H9 (cell line): ENCODE data around the gene FAM83E. TPM values are rescaled to one million over a fixed set of nuclear protein-coding genes. Genes with fewer than 3 reads are reported as not detected.

Source experiments
- DNase-seq: peaks from one replicate; pipeline ENCODE4 v3.0.0-alpha.2; 2017
- H2AFZ ChIP-seq: one replicate; pipeline ENCODE4 v1.6.1; 2013; ENCODE audit warnings: mild to moderate bottlenecking, low read length, control low read depth, moderate library complexity
- H2AK5ac ChIP-seq: 2 replicates; pipeline ENCODE4 v1.6.1; 2013; ENCODE audit warnings: low read length, control low read depth, mixed read lengths; ENCODE audit not compliant: insufficient read length
- H2BK120ac ChIP-seq: one replicate; pipeline ENCODE4 v1.6.1; 2013; ENCODE audit warnings: low read depth, mild to moderate bottlenecking, low read length, control low read depth, inconsistent platforms; ENCODE audit not compliant: poor library complexity, severe bottlenecking
- H2BK12ac ChIP-seq: 2 replicates; pipeline ENCODE4 v1.6.1; 2013; ENCODE audit warnings: low read length, control low read depth, mixed read lengths, low read depth; ENCODE audit not compliant: insufficient read length
- H2BK15ac ChIP-seq: 2 replicates; pipeline ENCODE4 v1.6.1; 2013; ENCODE audit warnings: low read depth, low read length, control low read depth
- H2BK20ac ChIP-seq: one replicate; pipeline ENCODE4 v1.6.1; 2013; ENCODE audit warnings: low read depth, mild to moderate bottlenecking, low read length, control low read depth, inconsistent platforms; ENCODE audit not compliant: poor library complexity, severe bottlenecking
- H2BK5ac ChIP-seq: 2 replicates; pipeline ENCODE4 v1.6.1; 2013; ENCODE audit warnings: low read length, control low read depth, mixed read lengths; ENCODE audit not compliant: insufficient read length
- H3K14ac ChIP-seq: 2 replicates; pipeline ENCODE4 v1.6.1; 2013; ENCODE audit warnings: low read length, control low read depth; ENCODE audit not compliant: insufficient read depth
- H3K18ac ChIP-seq: 2 replicates; pipeline ENCODE4 v1.6.1; 2013; ENCODE audit warnings: low read depth, mild to moderate bottlenecking, mixed read lengths, low read length, control low read depth; ENCODE audit not compliant: insufficient read length
- H3K23ac ChIP-seq: 2 replicates; pipeline ENCODE4 v1.6.1; 2013; ENCODE audit warnings: low read length, control low read depth, mixed read lengths, low read depth; ENCODE audit not compliant: insufficient read length
- H3K23me2 ChIP-seq: 2 replicates; pipeline ENCODE4 v1.6.1; 2013; ENCODE audit warnings: low read depth, mild to moderate bottlenecking, mixed read lengths, low read length, control low read depth; ENCODE audit not compliant: insufficient read length, poor library complexity, severe bottlenecking
- H3K27ac ChIP-seq: 2 replicates; pipeline ENCODE4 v1.5.1; 2013; ENCODE audit warnings: low read length, control low read depth, mixed read lengths, low read depth; ENCODE audit not compliant: insufficient read length
- H3K27me3 ChIP-seq: 2 replicates; pipeline ENCODE4 v1.6.1; 2013; ENCODE audit warnings: low read length, control low read depth, inconsistent platforms; ENCODE audit not compliant: insufficient read depth
- H3K4ac ChIP-seq: 2 replicates; pipeline ENCODE4 v1.6.1; 2013; ENCODE audit warnings: low read depth, mild to moderate bottlenecking, control low read depth, inconsistent platforms, low read length, moderate library complexity
- H3K4me1 ChIP-seq: 2 replicates; pipeline ENCODE4 v1.6.1; 2013; ENCODE audit warnings: low read length, control low read depth, inconsistent platforms; ENCODE audit not compliant: insufficient read depth
- H3K4me2 ChIP-seq: 2 replicates; pipeline ENCODE4 v1.6.1; 2013; ENCODE audit warnings: low read length, control low read depth, mixed read lengths; ENCODE audit not compliant: insufficient read length, insufficient read depth
- H3K56ac ChIP-seq: 2 replicates; pipeline ENCODE4 v1.6.1; 2013; ENCODE audit warnings: low read depth, mild to moderate bottlenecking, mixed read lengths, low read length, control low read depth; ENCODE audit not compliant: insufficient read length
- H3K79me1 ChIP-seq: 2 replicates; pipeline ENCODE4 v1.6.1; 2013; ENCODE audit warnings: low read depth, mild to moderate bottlenecking, moderate library complexity, low read length, control low read depth, inconsistent platforms; ENCODE audit not compliant: insufficient read depth, poor library complexity, severe bottlenecking
- H3K79me2 ChIP-seq: 2 replicates; pipeline ENCODE4 v1.6.1; 2013; ENCODE audit warnings: low read length, control low read depth, inconsistent platforms; ENCODE audit not compliant: insufficient read depth
- H3K9ac ChIP-seq: 2 replicates; pipeline ENCODE4 v1.6.1; 2013; ENCODE audit warnings: low read length, control low read depth, mixed read lengths; ENCODE audit not compliant: insufficient read length; ENCODE audit errors: extremely low read depth
- H3K9me3 ChIP-seq: one replicate; pipeline ENCODE4 v1.6.1; 2013; ENCODE audit warnings: low read depth, low read length, inconsistent platforms; ENCODE audit not compliant: control insufficient read depth
- H3T11ph ChIP-seq: one replicate; pipeline ENCODE4 v1.6.1; 2013; ENCODE audit warnings: mild to moderate bottlenecking, low read length, control low read depth, inconsistent platforms
- H4K20me1 ChIP-seq: one replicate; pipeline ENCODE4 v1.6.1; 2013; ENCODE audit not compliant: control insufficient read depth, insufficient read length, insufficient read depth
- H4K5ac ChIP-seq: 2 replicates; pipeline ENCODE4 v1.6.1; 2013; ENCODE audit warnings: low read depth, mild to moderate bottlenecking, mixed read lengths, low read length, control low read depth; ENCODE audit not compliant: insufficient read length
- H4K8ac ChIP-seq: replicated peaks from 2 replicates; pipeline ENCODE4 v1.6.1; 2013; ENCODE audit warnings: low read length, control low read depth, mixed read lengths, low read depth; ENCODE audit not compliant: insufficient read length
- H4K91ac ChIP-seq: 2 replicates; pipeline ENCODE4 v1.6.1; 2013; ENCODE audit warnings: low read depth, mild to moderate bottlenecking, moderate library complexity, mixed read lengths, low read length, control low read depth; ENCODE audit not compliant: insufficient read length
- H3K27ac Mint-ChIP-seq, 3 experiments: 2 replicates in 2 of 3; 3 replicates in 1 of 3; pipeline ENCODE4 v1.8.0; 2020 to 2021; ENCODE audit warnings: mixed read lengths in 3 of 3, mild to moderate bottlenecking in 1 of 3, moderate library complexity in 1 of 3
- H3K27me3 Mint-ChIP-seq: 2 replicates; pipeline ENCODE4 v1.8.0; 2021; ENCODE audit warnings: low read depth, mild to moderate bottlenecking, moderate library complexity, mixed read lengths
- H3K36me3 Mint-ChIP-seq, 3 experiments: 2 replicates in 2 of 3; 3 replicates in 1 of 3; pipeline ENCODE4 v1.8.0; 2020 to 2021; ENCODE audit warnings: low read depth in 3 of 3, mixed read lengths in 3 of 3; ENCODE audit not compliant: insufficient read depth in 1 of 3
- H3K4me1 Mint-ChIP-seq, 2 experiments: 2 replicates each; pipeline ENCODE4 v1.8.0; 2020; ENCODE audit warnings: mixed read lengths in 2 of 2
- H3K4me3 Mint-ChIP-seq, 2 experiments: 2 replicates in 1 of 2; 3 replicates in 1 of 2; pipeline ENCODE4 v1.8.0; 2020 to 2021; ENCODE audit warnings: mild to moderate bottlenecking in 2 of 2, mixed read lengths in 2 of 2, moderate library complexity in 1 of 2
- H3K9me3 Mint-ChIP-seq, 2 experiments: 2 replicates in 1 of 2; 3 replicates in 1 of 2; pipeline ENCODE4 v1.8.0; 2020; ENCODE audit warnings: mild to moderate bottlenecking in 2 of 2, mixed read lengths in 2 of 2, moderate library complexity in 1 of 2
- WGBS: extraction: QIAGEN DNeasy Blood & Tissue Kit; methylation state at CpG from one replicate; pipeline ENCODE4 v1.1.7; 2013; ENCODE audit warnings: missing lambda C conversion rate, low lambda C conversion rate, mixed read lengths; ENCODE audit not compliant: insufficient read length; ENCODE audit errors: extremely low coverage; 5-methylcytosine and 5-hydroxymethylcytosine counted together
- total RNA-seq: library from RNA; stranded (reverse); gene quantifications from 2 replicates; pipeline ENCODE4 v1.2.1, GENCODE V29; 2021
- TF ChIP-seq, protein P1 (sequence below): fragments of 200-600 bp; sonication (generic); conservative IDR thresholded peaks from 3 replicates; pipeline ENCODE4 v1.8.0; 2021; ENCODE audit warnings: antibody characterized with exemption, mild to moderate bottlenecking

The FAM83E gene
- total RNA-seq, 1 experiment from 2014 or later = 9.2 TPM

DNA sequence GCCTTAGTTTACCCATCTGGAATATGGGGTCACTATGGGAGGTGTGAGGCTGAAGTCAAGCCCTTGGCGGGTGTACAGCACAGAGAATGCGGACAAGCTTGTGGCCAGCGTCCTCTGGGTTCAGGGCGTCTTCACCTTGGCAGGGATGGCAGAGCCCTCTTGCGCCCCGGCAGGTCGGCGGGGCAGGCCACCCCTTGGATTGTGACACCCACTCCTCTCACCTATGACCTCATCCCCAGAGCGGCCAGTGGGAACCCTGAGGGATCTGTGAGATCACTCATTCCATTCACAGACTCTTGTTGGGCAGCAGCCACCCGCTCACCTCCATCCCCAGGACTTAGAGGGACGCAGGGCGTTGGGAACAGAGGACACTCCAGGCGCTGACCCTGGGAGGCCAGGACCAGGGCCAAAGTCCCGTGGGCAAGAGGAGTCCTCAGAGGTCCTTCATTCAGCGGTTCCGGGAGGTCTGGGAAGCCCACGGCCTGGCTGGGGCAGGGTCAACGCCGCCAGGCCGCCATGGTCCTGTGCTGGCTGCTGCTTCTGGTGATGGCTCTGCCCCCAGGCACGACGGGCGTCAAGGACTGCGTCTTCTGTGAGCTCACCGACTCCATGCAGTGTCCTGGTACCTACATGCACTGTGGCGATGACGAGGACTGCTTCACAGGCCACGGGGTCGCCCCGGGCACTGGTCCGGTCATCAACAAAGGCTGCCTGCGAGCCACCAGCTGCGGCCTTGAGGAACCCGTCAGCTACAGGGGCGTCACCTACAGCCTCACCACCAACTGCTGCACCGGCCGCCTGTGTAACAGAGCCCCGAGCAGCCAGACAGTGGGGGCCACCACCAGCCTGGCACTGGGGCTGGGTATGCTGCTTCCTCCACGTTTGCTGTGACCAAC, 8.2 kb downstream of the FAM83E start, which contains the start of gene SPACA4:
Gene SPACA4, plus strand, starts transcription at position 280 of the 896 bp plus-strand sequence. Its CDS starts 237 bp downstream, at position 517.
- WGBS = no CpG with 5 or more reads among the region's 39 CpGs

More for the DNA sequence above, 8.2 kb downstream of the FAM83E start, which contains the start of gene SPACA4:
- H4K20me1 ChIP-seq = no peaks in the 10 kb centered on the region
- H3K4me2 ChIP-seq = no peak within 1 kb of the TSS
- H4K8ac ChIP-seq = no peak within 1 kb of the TSS
- no peak within 1 kb of the TSS for H2BK120ac ChIP-seq
- H2BK20ac ChIP-seq = no peak within 1 kb of the TSS
- H3K27me3 ChIP-seq = no peaks in the 10 kb centered on the region
- H2BK15ac ChIP-seq = no peak within 1 kb of the TSS
- H3K4me3 Mint-ChIP-seq = no peak within 1 kb of the TSS
- no peaks in the 10 kb centered on the region for H3K23me2 ChIP-seq
- TF ChIP-seq, protein P1, sequence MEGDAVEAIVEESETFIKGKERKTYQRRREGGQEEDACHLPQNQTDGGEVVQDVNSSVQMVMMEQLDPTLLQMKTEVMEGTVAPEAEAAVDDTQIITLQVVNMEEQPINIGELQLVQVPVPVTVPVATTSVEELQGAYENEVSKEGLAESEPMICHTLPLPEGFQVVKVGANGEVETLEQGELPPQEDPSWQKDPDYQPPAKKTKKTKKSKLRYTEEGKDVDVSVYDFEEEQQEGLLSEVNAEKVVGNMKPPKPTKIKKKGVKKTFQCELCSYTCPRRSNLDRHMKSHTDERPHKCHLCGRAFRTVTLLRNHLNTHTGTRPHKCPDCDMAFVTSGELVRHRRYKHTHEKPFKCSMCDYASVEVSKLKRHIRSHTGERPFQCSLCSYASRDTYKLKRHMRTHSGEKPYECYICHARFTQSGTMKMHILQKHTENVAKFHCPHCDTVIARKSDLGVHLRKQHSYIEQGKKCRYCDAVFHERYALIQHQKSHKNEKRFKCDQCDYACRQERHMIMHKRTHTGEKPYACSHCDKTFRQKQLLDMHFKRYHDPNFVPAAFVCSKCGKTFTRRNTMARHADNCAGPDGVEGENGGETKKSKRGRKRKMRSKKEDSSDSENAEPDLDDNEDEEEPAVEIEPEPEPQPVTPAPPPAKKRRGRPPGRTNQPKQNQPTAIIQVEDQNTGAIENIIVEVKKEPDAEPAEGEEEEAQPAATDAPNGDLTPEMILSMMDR = no peak
- no peaks in the 10 kb centered on the region; a peak in 1 of 5 replicates for H3K9me3 Mint-ChIP-seq
- no peak within 1 kb of the TSS for H3K23ac ChIP-seq
- no peaks in the 10 kb centered on the region for H3K9me3 ChIP-seq
- H3T11ph ChIP-seq = no peak within 1 kb of the TSS
- H3K27me3 Mint-ChIP-seq = no peaks in the 10 kb centered on the region
- H3K79me1 ChIP-seq = no peaks in the 10 kb centered on the region
- no peaks in the 10 kb centered on the region for H3K4me1 ChIP-seq
- no peak within 1 kb of the TSS for H3K56ac ChIP-seq
- peak; percentile 23 for DNase-seq
- H4K91ac ChIP-seq = no peak within 1 kb of the TSS
- H3K14ac ChIP-seq = no peak within 1 kb of the TSS
- no peaks in the 10 kb centered on the region for H3K79me2 ChIP-seq
- no peak within 1 kb of the TSS for H3K9ac ChIP-seq
- H3K27ac ChIP-seq = no peak within 1 kb of the TSS
- no peak within 1 kb of the TSS for H2BK12ac ChIP-seq
- H3K27ac Mint-ChIP-seq = peak within 1 kb of the TSS in 1 of 3 experiments; percentile 52; a peak in 3 of 7 replicates
- no peak within 1 kb of the TSS for H2AFZ ChIP-seq
- H2BK5ac ChIP-seq = no peak within 1 kb of the TSS
- H2AK5ac ChIP-seq = no peak within 1 kb of the TSS
- H3K4me1 Mint-ChIP-seq = peaks cover 0 to 7% of the 10 kb centered on the region in 2 experiments; a peak in 1 of 4 replicates
- H3K36me3 Mint-ChIP-seq = peaks cover 0 to 6% (median under 1%) of the 10 kb centered on the region in 3 experiments; a peak in 2 of 7 replicates
- no peak within 1 kb of the TSS for H3K4ac ChIP-seq
- no peak within 1 kb of the TSS for H4K5ac ChIP-seq
- H3K18ac ChIP-seq = no peak within 1 kb of the TSS
